ENCODE measurements around the gene CELF5. TPM values are rescaled to one million over a fixed set of nuclear protein-coding genes. Genes with fewer than 3 reads are reported as not detected.
"Not testable (repeated sequence)": the region's sequence is repeated elsewhere in the genome, so short reads cannot be mapped to it uniquely, and the experiment has no call there.

The CELF5 gene
- total and polyA plus RNA-seq, 9 of the 15 experiments (the other 6 are each of a cell fraction or from before 2014, with no cell fraction given), result 0.01 to 0.56 (median 0.22) TPM

DNA sequence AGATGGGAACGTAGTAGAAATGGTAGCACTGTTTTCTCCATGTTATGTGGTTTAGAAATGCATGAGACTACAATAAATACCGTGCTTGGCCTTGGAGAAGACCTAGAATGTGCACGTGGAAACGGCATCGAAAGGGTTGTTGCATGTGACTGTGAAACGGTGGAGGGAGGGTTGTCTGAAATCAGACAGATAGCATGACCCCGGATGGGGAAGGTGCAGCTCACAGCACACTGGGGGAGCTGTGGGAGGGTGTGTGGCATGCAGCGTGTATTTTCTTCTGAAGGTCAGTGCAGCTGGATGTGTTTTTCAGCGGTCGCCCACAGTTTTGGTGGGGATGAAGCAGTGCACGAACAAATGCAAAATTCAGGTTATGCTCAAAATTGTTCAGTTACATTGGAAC, 63.4 kb downstream of the CELF5 start (continued):
- TF ChIP-seq, protein P1, sequence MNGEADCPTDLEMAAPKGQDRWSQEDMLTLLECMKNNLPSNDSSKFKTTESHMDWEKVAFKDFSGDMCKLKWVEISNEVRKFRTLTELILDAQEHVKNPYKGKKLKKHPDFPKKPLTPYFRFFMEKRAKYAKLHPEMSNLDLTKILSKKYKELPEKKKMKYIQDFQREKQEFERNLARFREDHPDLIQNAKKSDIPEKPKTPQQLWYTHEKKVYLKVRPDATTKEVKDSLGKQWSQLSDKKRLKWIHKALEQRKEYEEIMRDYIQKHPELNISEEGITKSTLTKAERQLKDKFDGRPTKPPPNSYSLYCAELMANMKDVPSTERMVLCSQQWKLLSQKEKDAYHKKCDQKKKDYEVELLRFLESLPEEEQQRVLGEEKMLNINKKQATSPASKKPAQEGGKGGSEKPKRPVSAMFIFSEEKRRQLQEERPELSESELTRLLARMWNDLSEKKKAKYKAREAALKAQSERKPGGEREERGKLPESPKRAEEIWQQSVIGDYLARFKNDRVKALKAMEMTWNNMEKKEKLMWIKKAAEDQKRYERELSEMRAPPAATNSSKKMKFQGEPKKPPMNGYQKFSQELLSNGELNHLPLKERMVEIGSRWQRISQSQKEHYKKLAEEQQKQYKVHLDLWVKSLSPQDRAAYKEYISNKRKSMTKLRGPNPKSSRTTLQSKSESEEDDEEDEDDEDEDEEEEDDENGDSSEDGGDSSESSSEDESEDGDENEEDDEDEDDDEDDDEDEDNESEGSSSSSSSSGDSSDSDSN (IDR thresholded peaks at IDR 0.05; ENCODE audit: borderline replicate concordance in 1 of 2, low read depth in 2 of 2, low read length in 2 of 2), result no peak
- TF ChIP-seq GABPA (tag; conservative IDR thresholded peaks at IDR 0.05; ENCODE audit: low read depth), result peak; percentile 44

GRCh38 chr19:3288437-3288836, 64.0 kb downstream of the CELF5 start:
- H3K9me1 ChIP-seq (ENCODE audit: control insufficient read depth, insufficient read depth, low read length); FAIRE-seq; H3K9me3 ChIP-seq (replicated peaks; ENCODE audit: control insufficient read depth, insufficient read depth, low read depth, low read length); DNase-seq (ENCODE audit: extremely low read depth in 1 of 4, low spot score in 3 of 4); H2AFZ ChIP-seq (ENCODE audit: low read depth, low read length); H3K79me2 ChIP-seq (ENCODE audit: control insufficient read depth, insufficient read depth, low read length); BruUV-seq (replicated peaks); CTCF ChIA-PET (ENCODE audit: low intra/inter-chr PET ratio); H3K9ac ChIP-seq (ENCODE audit: insufficient read depth in 1 of 2, low read depth in 2 of 2, low read length in 2 of 2); H4K20me1 ChIP-seq (replicated peaks; ENCODE audit: control insufficient read depth, insufficient read depth, low read length); H3K27ac ChIP-seq (ENCODE audit: extremely low read depth, low read depth, low read length); POLR2A ChIA-PET; ATAC-seq; intact Hi-C loops (cut with micrococcal nuclease); H3K36me3 ChIP-seq (ENCODE audit: control insufficient read depth, insufficient read depth, low read length); H3K4me2 ChIP-seq (ENCODE audit: insufficient read depth, low read length); in situ Hi-C loops (cut with MboI); H3K4me3 ChIP-seq: not testable (repeated sequence)
- Histone ChIP-seq H3K4me1 (replicated peaks in 1 of 2; ENCODE audit: control insufficient read depth in 2 of 2, insufficient read depth in 2 of 2, low read length in 2 of 2) (peaks cover 12 to 29% of the 10 kb centered on the region in 2 experiments), H3K27me3 (ENCODE audit: control insufficient read depth in 2 of 2, insufficient read depth in 2 of 2, low read length in 2 of 2) (peaks cover 11 to 21% of the 10 kb centered on the region in 2 experiments)
- WGBS (ENCODE audit: insufficient coverage, low coverage, missing lambda C conversion rate), result 40% methylated on average over 5 of the region's 5 CpGs
- TF ChIP-seq BCOR (IDR thresholded peaks at IDR 0.05) (peak; percentile 72), ZNF121 (CRISPR knock-in tag; conservative IDR thresholded peaks at IDR 0.05) (peak; percentile 90)

Measured in K562 (cell line).